ENCODE measurements around the gene TFAP2E. TPM values are rescaled to one million over a fixed set of nuclear protein-coding genes. Genes with fewer than 3 reads are reported as not detected.

The TFAP2E gene
- total RNA-seq, 1 donor from 2014 or later: 0.47 TPM

GRCh38 chr1:35559317-35559944 lies 13.7 kb upstream of the TFAP2E start:
- Mint-ChIP-seq H3K9me3 (no peaks in the 10 kb centered on the region), H3K27ac (peak overlapping the region; percentile 96), H3K4me3 (peak overlapping the region; percentile 98), H3K27me3 (ENCODE audit: insufficient read depth) (no peaks in the 10 kb centered on the region), H3K36me3 (ENCODE audit: low read depth) (peaks cover 23% of the 10 kb centered on the region), H3K4me1 (ENCODE audit: low read depth) (peaks cover 71% of the 10 kb centered on the region)
- intact Hi-C loops (cut with micrococcal nuclease): loop anchor here (5.0 to 10.0 kb wide), 3 partner anchors 83 to 705 kb away; partner anchors contain the start of genes AGO3, PSMB2 and SMIM12
- no peak for DNase-seq (ENCODE audit: low spot score)

GRCh38 chr1:35560256-35561225 lies 12.6 kb upstream of the TFAP2E start:
- Mint-ChIP-seq H3K27ac (peak overlapping the region; percentile 96), H3K4me1 (ENCODE audit: low read depth) (peaks cover 65% of the 10 kb centered on the region), H3K36me3 (ENCODE audit: low read depth) (peaks cover 19% of the 10 kb centered on the region), H3K27me3 (ENCODE audit: insufficient read depth) (no peaks in the 10 kb centered on the region), H3K9me3 (no peaks in the 10 kb centered on the region), H3K4me3 (peak overlapping the region; percentile 98)
- intact Hi-C loops (cut with micrococcal nuclease): no loop called here
- DNase-seq (ENCODE audit: low spot score): no peak

- Mint-ChIP-seq H3K4me1 (ENCODE audit: low read depth) (peaks cover 56% of the 10 kb centered on the region), H3K27ac (no peak overlapping the region), H3K4me3 (peak overlapping the region; percentile 41), H3K36me3 (ENCODE audit: low read depth) (peaks cover 19% of the 10 kb centered on the region), H3K27me3 (ENCODE audit: insufficient read depth) (no peaks in the 10 kb centered on the region), H3K9me3 (no peaks in the 10 kb centered on the region)
- intact Hi-C loops (cut with micrococcal nuclease): no loop called here
- no peak for DNase-seq (ENCODE audit: low spot score)
These were observed 11.7 kb upstream of the TFAP2E start for GRCh38 chr1:35561297-35561971.

GRCh38 chr1:35561972-35562680 lies 11.0 kb upstream of the TFAP2E start:
- H3K4me1 Mint-ChIP-seq (ENCODE audit: low read depth): peaks cover 53% of the 10 kb centered on the region
- H3K27me3 Mint-ChIP-seq (ENCODE audit: insufficient read depth): no peaks in the 10 kb centered on the region
- H3K4me3 Mint-ChIP-seq: peak overlapping the region; percentile 41
- H3K27ac Mint-ChIP-seq: no peak overlapping the region
- intact Hi-C loops (cut with micrococcal nuclease): no loop called here
- DNase-seq (ENCODE audit: low spot score): no peak
- no peaks in the 10 kb centered on the region for H3K9me3 Mint-ChIP-seq
- peaks cover 24% of the 10 kb centered on the region for H3K36me3 Mint-ChIP-seq (ENCODE audit: low read depth)

- no peaks in the 10 kb centered on the region for H3K27me3 Mint-ChIP-seq (ENCODE audit: insufficient read depth)
- peaks cover 50% of the 10 kb centered on the region for H3K4me1 Mint-ChIP-seq (ENCODE audit: low read depth)
- intact Hi-C loops (cut with micrococcal nuclease): no loop called here
- H3K36me3 Mint-ChIP-seq (ENCODE audit: low read depth): peaks cover 24% of the 10 kb centered on the region
- H3K4me3 Mint-ChIP-seq: peak overlapping the region; percentile 25
- DNase-seq (ENCODE audit: low spot score): no peak
- no peak overlapping the region for H3K27ac Mint-ChIP-seq
- no peaks in the 10 kb centered on the region for H3K9me3 Mint-ChIP-seq
These were observed 9.9 kb upstream of the TFAP2E start for GRCh38 chr1:35563166-35563565.

- Mint-ChIP-seq H3K27ac (no peak overlapping the region), H3K4me3 (peak overlapping the region; percentile 3), H3K27me3 (ENCODE audit: insufficient read depth) (no peaks in the 10 kb centered on the region), H3K36me3 (ENCODE audit: low read depth) (peaks cover 25% of the 10 kb centered on the region), H3K9me3 (no peaks in the 10 kb centered on the region), H3K4me1 (ENCODE audit: low read depth) (peaks cover 42% of the 10 kb centered on the region)
- DNase-seq (ENCODE audit: low spot score): peak; percentile 69
- intact Hi-C loops (cut with micrococcal nuclease): loop anchor here (1.0 kb wide), 2 partner anchors 113 to 210 kb away; no protein-coding TSS in a partner anchor
These were observed 8.9 kb upstream of the TFAP2E start for GRCh38 chr1:35564037-35564883.

GRCh38 chr1:35564884-35565741 lies 8.0 kb upstream of the TFAP2E start:
- H3K27ac Mint-ChIP-seq: no peak overlapping the region
- peaks cover 35% of the 10 kb centered on the region for H3K4me1 Mint-ChIP-seq (ENCODE audit: low read depth)
- H3K9me3 Mint-ChIP-seq: no peaks in the 10 kb centered on the region
- H3K27me3 Mint-ChIP-seq (ENCODE audit: insufficient read depth): no peaks in the 10 kb centered on the region
- peaks cover 21% of the 10 kb centered on the region for H3K36me3 Mint-ChIP-seq (ENCODE audit: low read depth)
- no peak for DNase-seq (ENCODE audit: low spot score)
- no peak overlapping the region for H3K4me3 Mint-ChIP-seq
- intact Hi-C loops (cut with micrococcal nuclease): loop anchor here (1.0 kb wide), 2 partner anchors 114 to 209 kb away; no protein-coding TSS in a partner anchor

- intact Hi-C loops (cut with micrococcal nuclease): no loop called here
- peaks cover 21% of the 10 kb centered on the region for H3K36me3 Mint-ChIP-seq (ENCODE audit: low read depth)
- DNase-seq (ENCODE audit: low spot score): no peak
- peaks cover 35% of the 10 kb centered on the region for H3K4me1 Mint-ChIP-seq (ENCODE audit: low read depth)
- H3K4me3 Mint-ChIP-seq: no peak overlapping the region
- H3K27ac Mint-ChIP-seq: no peak overlapping the region
- no peaks in the 10 kb centered on the region for H3K27me3 Mint-ChIP-seq (ENCODE audit: insufficient read depth)
- H3K9me3 Mint-ChIP-seq: no peaks in the 10 kb centered on the region
These were observed 7.4 kb upstream of the TFAP2E start for GRCh38 chr1:35565742-35566133.

- no peak overlapping the region for H3K27ac Mint-ChIP-seq
- no peak overlapping the region for H3K4me3 Mint-ChIP-seq
- peaks cover 20% of the 10 kb centered on the region for H3K27me3 Mint-ChIP-seq (ENCODE audit: insufficient read depth)
- no peaks in the 10 kb centered on the region for H3K9me3 Mint-ChIP-seq
- intact Hi-C loops (cut with micrococcal nuclease): no loop called here
- peaks cover 20% of the 10 kb centered on the region for H3K4me1 Mint-ChIP-seq (ENCODE audit: low read depth)
- no peak for DNase-seq (ENCODE audit: low spot score)
- peaks cover 16% of the 10 kb centered on the region for H3K36me3 Mint-ChIP-seq (ENCODE audit: low read depth)
These were observed 5.1 kb upstream of the TFAP2E start for GRCh38 chr1:35567947-35568558.

GRCh38 chr1:35568975-35569395 lies 4.1 kb upstream of the TFAP2E start:
- Mint-ChIP-seq H3K27me3 (ENCODE audit: insufficient read depth) (peaks cover 22% of the 10 kb centered on the region), H3K4me1 (ENCODE audit: low read depth) (peaks cover 15% of the 10 kb centered on the region), H3K9me3 (no peaks in the 10 kb centered on the region), H3K27ac (no peak overlapping the region), H3K36me3 (ENCODE audit: low read depth) (peaks cover 14% of the 10 kb centered on the region), H3K4me3 (no peak overlapping the region)
- DNase-seq (ENCODE audit: low spot score): peak; percentile 45
- intact Hi-C loops (cut with micrococcal nuclease): loop anchor here (1.0 kb wide), 3 partner anchors 146 to 205 kb away; no protein-coding TSS in a partner anchor
